Measurements from ENCODE around the gene TNRC6A.
"Not testable (repeated sequence)": the region's sequence is repeated elsewhere in the genome, so short reads cannot be mapped to it uniquely, and the experiment has no call there.

The TNRC6A gene

DNA sequence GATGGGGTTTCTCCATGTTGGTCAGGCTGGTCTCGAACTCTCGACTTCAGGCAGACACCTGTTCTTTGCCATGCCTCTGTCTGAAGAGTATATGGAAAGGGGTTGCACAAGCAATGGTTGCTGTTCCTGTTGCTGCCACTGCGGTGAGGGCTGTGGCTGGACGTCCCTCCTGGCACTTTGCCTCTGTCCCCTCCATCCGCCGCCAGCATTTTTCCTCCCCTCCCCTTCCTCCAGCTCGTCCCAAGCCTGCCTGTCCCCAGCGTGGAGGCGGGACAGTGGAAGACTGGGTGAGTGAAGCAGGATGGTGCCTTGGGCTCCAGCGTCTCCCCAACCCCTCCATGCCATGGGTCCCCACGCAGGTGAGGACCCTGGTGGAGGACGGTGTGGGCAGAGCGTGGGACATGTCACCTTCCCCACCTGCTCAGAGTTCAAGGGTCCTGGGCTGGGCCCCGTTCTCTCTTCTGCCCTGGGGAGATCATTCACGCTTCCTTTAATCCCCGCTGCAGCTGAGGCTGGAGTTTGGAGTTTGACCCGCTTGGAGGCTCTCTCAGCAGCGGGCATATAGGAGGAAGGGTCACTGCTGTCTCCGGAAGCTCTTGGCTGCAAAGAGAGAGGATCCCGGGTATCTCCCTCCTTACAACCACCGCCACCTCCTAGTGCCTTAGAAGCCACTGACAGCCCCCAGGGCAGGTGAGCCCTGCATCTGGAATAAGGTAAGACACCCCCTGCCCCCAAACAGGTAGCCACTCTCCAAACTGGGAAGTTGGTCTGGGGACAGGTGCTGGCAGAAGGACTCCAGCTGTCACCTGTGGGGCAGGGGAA, 116.5 kb downstream of the TNRC6A start, which contains the start of gene SLC5A11:
Gene SLC5A11, plus strand, starts transcription at position 238 of the 822 bp plus-strand sequence. CDS start 12,681 bp downstream, outside the sequence.
- DNase-seq (ENCODE audit: low read depth in 3 of 3) = no peak

DNA sequence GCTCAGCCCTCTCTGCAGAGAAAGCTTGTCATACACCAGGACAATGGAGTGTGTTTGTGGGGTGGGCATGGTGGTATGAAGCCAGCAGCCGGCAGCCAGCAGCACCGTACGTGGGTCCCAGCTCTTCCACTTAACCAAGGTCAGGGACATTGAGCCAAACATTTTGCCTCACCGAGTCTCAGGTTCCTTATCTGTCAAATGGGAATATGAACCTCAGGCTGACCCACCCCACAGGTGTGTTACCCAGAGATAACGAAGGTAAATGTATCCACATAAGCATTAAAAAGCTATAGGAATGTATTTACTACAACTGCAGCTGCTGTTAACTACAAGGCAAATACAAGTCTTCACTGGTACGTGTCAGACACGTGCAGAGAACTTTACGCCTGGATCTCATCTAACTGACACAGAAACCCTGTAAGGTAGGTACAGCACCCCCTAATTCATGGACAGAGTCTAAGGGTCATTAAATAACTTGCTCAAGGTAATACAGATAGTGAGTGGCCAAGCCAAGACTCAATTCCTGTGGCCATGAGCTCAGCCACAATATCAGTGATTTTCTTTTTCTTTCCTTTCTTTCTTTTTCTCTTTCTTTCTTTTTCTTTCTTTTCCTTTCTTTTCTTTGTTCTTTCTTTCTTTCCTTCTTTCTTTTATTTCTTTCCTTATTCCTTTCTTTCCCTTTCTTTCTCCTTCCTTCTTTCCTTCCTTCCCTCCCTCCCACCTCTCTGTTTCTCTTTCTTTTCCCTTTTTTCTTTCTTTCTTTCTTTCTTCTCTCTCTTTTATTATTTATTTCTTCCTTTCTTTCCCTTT, 117.3 kb downstream of the TNRC6A start:
- DNase-seq (ENCODE audit: low read depth in 3 of 3) = no peak

DNA sequence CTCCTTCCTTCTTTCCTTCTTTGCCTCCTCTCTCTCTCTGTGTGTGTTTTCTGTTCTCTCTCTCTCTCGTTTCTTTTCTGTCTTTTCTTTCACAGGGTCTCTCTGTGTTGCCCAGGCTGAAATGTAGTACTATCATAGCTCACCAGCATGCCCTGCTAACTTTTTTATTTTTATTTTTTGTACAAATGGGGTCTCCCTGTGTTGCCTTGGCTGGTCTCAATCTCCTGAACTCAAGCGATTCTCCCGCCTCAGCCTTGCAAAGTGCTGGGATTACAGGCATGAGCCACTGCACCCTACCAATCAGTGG, 117.9 kb downstream of the TNRC6A start:
- DNase-seq (ENCODE audit: low read depth in 3 of 3) = no peak

DNA sequence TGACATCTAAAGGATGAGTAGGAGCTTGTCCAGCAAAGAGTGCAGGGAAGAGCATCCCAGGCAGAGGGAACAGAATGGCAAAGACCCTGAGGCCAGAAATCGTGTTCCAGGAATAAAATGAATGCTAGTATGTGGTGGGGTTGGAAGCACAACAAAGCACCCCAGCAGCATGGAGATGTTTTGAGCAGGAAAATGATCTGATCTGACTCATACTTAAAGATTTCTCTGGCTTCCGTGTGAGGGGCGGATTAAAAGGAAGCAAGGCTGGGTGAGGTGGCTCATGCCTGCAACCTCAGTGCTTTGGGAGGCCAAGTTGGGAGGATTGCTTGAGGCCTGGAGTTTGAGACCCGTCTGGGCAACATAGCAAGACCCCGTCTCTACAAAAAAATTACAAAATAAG, 118.6 kb downstream of the TNRC6A start:
- DNase-seq (ENCODE audit: low read depth in 3 of 3) = no peak

DNA sequence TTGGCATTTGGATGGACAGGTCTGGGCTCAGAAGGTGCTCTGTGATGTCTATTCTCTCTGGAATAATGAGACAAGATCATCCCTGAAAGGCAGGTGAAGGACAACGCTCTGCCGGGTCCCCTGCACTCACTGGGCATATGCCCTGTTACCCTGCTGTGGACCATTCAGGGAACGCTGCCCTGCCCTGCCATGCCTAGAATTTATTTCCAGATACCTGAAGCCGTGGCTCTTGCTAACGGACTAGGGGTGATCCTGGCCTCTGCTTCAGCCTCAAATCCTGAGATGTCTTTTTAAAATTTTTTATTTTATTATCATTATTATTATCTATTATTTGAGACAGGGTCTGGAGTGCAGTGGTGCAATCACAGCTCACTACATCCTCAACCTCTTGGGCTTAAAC, 120.2 kb downstream of the TNRC6A start:
- no peak for DNase-seq (ENCODE audit: low read depth in 3 of 3)

DNA sequence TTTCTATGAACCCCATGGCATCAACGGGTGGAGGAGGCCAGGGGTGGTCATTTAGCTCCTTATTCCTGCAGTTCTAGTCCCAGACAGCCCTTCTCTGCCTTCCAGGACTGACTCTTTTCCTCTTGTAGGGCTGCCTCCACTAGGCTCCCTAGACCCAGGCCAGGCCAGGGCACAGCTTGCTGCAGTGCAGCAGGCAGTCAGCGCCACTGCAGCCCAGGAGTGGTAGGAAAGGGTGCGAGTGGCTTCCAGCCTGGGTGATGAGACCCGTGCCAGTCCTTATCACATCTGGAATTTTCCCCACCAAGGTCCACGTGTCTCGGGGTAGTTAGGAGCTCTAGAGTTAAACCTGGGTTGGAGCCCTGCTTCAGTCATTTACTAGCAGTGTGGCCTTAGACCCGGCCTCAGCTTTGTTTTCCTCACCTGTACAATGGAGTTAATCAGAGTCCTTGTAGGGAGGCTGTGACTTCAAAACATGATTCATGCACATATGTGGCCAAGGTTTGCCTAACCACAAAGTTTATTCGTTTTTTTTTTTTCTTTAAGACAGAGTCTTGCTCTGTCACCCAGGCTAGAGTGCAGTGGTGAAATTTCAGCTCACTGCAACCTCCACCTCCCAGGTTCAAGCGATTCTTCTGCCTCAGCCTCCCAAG, 121.0 kb downstream of the TNRC6A start:
- DNase-seq (ENCODE audit: low read depth in 3 of 3) = no peak

DNA sequence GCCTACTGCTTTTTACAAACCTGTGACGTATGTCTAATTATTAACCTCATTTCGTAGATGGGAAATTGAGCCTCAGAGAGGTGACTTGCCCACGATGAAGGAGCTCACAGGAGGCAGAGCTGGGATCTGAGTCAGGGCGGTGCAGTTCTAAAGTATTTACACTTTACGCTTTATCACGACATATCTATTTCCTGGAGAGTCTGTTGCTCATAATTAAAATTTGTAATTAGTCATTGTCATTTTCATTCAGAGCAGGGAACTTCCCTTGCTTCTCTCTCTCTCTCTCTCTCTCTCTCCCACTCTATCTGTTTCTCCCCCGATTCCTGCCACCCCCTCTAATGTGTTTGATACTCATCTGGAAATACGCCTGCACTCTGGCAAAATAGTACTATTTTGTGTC, 122.2 kb downstream of the TNRC6A start:
- peak in 1 of 3 experiments; percentile 16 for DNase-seq (ENCODE audit: low read depth in 3 of 3)

DNA sequence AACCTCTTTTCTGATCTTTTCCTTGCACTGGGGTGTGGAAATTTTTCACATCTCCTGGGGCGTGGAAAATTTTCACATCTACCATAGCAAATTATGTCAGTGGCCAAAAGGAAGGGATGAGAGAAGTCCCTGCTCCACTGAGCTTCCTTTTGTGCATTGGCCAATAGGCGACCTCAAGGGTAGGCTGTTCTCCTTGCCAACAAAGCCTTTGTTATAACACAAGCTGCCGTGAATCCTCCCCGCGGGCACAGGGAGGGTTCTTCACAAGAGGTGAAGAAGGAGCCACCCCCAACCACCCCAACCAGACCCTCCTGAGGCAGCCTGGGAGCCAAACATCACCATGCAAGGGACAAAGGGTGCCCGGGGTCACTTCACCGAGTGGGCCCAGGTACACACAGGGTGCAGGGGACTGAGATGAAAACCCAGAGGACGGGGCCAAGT, 122.8 kb downstream of the TNRC6A start:
- DNase-seq (ENCODE audit: low read depth in 3 of 3) = no peak

DNA sequence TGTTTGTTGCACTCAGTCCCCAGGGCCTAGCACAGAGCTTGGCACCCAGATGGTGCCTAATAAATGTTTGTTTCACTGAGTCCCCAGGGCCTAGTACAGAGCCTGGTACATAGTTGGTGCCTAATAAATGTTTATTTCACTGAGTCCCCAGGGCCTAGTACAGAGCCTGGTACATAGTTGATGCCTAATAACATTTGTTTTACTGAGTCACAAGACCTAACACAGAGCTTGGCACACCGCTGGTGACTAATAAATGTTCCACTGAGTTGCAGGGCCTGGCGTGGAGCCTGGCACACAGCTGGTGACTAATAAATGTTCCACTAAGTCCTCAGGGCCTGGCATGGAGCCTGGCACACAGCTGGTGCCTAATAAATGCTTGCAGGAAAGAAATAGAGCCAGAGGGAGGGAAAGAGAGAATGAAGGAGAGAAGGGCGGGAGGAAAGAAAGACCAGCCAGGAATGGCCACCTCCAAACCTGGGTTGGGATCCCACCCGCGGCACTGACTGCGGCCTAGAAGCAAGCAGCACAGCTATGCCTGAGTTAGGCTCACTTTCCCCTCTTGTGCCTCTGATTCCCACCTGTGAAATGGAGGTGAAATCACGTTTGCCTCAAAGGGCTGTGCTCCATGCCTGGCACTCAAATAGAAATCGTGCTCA, 123.8 kb downstream of the TNRC6A start:
- no peak for DNase-seq (ENCODE audit: low read depth in 3 of 3)

DNA sequence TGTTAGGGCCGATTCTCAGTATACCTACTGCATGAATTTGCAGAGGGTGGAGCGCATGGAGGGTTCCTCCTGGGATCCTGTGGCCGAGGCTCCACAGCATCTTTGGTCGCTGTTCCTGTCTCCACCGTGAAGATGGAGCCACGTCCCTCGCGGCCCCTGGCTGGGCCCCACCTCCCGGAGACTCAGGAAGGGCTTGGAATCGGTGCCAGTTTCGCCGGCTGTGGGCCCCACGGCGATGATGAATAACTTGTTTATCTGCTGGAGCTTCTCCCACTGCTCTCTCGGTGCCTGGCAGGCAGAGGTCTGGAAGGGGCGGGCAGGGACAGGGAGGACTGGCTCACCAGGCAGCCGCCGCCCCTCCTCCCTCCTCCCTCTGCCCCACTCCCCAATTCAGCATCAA, 124.4 kb downstream of the TNRC6A start:
- DNase-seq (ENCODE audit: low read depth in 3 of 3) = no peak

DNA sequence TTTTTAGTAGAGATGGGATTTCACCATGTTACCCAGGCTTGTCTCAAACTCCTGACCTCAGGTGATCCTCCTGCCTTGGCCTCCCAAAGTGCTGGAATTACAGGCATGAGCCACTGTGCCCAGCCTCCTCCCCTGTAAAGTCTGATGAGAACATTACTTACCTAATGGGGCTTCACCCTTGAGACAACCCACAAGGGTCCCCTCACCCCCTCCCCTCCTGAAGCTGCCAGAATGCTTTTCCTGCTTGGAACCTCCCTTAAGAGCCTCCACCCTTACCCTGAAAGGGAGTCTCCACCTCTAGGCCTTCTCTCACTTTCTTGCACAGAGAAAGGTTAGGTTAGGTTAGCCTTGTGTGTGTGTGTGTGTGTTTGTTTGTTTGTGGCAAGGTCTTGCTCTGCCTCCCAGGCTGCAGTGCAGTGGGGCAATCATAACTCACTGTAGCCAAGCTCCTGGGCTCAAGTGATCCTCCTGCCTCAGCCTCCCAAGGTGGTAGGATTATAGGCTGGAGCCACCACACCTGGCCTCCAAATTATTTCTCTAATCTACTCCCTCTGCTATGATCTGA, 125.2 kb downstream of the TNRC6A start:
- no peak for DNase-seq (ENCODE audit: low read depth in 3 of 3)

DNA sequence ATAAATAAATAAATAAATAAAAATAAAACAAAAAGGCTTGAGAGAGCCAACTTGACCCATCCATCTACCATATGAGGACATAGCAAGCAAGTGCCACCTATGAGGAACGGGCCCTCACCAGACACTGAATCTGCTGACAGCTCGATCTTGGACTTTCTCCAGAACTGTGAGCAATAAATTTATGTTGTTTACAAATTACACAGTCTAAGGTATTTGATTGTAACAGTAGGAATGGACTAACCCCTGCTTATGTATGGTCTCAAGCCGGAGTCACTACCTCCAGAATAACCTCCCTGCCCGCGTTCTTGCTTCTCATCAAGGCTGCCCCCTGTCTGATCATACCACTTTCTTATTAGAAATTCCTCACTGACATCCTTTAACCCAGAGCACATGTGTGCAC, 126.2 kb downstream of the TNRC6A start:
- DNase-seq (ENCODE audit: low read depth in 3 of 3) = no peak

DNA sequence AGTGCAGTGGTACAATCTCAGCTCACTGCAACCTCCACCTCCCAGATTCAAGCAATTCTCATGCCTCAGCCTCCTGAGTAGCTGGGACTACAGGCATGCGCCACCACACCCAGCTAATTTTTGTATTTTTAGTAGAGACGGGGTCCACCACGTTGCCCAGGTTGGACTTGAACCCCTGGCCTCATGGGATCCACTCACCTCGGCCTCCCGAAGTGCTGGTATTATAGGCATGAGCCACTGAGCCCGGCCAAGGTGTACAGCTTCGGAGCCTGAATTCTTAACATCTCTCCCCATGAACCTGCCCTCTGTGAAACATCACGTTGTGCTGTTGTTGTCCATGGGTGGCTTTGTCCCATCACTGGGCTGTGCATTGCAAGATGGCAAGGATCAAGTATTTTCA, 127.4 kb downstream of the TNRC6A start:
- DNase-seq (ENCODE audit: low read depth in 3 of 3) = not testable (repeated sequence)

DNA sequence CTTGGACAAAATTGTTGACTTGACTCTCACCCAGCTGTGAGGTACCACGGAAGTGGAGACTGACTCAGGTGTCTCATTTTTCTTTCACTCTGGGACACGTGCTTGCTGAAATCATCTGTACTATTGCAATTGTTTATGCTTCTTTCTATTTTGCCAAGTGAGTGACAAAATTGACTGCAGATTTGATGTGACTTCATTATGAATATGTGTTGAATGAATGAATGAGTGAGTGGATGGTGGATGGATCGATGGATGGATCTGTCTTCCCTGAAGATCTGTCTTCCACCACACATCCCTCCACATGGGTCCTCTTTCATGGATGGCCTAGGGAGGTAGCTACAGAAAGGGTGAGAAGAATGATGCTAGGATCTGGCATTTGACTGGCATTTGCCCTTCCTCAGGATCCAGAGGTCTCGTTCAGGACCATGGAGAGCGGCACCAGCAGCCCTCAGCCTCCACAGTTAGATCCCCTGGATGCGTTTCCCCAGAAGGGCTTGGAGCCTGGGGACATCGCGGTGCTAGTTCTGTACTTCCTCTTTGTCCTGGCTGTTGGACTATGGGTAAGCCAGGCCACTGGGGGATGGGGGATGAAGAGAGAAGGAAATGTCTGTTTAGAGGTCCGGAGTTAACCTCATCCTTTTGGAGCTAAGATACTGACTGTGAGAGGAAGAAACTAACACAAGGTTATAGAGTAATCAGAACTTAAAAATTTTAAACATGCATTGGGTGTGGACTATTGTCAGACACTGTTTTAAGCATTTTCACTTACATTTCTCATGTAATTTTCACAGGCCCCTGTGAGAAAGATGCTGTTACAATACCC, 129.0 kb downstream of the TNRC6A start:
- peak in 2 of 3 experiments; percentile 1 to 35 for DNase-seq (ENCODE audit: low read depth in 3 of 3)

DNA sequence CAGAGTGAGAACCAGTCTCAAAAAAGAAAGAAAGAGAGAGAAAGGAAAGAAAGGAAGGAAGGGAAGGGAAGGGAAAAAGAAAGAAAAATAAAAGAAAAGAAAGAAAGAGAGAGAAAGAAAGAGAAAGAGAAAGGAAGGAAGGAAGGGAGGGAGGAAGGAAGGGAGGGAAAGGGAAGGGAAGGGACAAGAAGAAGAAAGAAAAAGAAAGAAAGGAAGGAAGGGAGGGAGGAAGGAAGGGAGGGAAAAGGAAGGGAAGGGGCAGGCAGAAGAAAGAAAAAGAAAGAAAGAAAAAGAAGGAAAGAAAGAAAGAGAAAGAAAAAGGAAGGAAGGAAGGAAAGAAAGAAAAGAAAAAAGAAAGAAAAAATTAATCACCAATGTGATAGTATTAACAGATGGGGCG, 132.0 kb downstream of the TNRC6A start:
- DNase-seq (ENCODE audit: low read depth in 3 of 3) = no peak

DNA sequence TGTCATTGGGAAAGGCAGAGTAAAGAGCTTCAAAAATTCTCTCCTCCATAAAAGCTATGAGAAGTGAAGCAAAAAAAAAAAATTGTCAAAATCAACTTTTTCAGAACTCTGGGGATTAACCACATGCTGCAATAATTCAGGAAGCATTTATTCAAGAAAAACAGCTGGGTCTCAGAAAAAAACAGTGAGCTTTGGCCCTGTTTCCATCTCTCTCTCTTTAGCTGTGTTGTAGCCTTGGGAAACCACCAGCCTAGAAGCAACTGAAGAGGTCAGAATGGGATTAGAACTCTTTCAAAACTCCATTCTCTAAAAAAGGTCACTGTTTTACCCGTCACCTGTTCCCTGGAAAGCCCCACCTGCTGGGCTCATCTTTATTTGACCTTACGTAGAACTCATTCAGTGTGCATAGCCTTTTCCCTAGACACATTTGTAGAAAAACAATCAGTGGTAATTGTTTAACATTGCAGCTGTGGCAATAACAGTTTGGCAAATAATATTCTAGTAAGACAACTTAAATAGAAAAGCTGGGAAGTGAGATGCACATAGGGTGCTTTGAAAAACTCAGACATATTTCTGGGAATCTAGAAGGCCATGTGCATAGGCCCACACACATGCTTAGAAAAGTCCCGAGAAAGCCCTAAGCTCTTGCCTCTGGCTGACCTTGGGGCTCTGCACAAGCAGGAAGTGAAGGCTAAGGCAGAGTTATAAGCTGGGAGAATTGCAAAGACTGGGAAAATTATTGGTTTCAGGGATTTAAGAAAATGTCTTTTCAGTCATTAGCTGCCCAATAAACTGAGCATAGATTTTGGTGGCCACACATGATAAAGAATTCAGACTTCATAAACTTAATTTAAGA, 134.4 kb downstream of the TNRC6A start:
- DNase-seq (ENCODE audit: low read depth in 3 of 3) = no peak

DNA sequence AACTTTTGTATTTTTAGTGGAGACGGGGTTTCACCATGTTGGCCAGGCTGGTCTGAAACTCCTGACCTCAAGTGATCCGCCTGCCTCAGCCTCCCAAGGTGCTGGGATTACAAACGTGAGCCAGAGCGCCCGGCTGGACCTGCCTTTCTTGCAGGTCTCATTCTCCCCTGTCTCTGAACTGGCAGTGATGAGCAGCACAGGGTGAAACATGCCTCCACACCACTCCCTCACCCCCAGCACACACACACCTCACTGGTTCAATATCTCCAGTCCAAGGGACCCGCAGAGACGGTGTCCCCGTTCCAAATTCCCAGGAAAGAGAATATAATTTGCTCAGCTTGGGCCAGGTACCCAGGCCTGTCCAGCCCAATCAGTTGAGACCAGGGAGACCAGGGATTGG, 139.6 kb downstream of the TNRC6A start:
- no peak for DNase-seq (ENCODE audit: low read depth in 3 of 3)

DNA sequence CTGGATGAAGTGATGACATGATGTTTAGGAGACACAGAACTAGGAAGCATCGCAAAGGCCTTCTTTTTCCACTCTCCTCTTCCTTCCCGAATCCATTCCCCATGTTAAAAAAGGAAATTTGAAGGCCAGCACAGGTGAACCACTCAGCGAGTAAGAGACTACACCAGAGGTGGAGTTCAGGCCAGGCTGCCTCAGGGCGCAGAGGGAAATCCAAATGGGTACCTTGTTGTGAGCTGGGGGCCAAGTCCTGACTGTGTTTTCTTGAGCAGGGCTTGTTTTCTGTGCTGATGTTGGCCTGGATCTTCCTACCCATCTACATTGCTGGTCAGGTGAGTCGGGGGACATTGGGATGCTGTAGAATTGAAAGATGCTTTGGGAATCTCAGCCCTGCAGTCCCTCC, 142.4 kb downstream of the TNRC6A start:
- no peak for DNase-seq (ENCODE audit: low read depth in 3 of 3)

DNA sequence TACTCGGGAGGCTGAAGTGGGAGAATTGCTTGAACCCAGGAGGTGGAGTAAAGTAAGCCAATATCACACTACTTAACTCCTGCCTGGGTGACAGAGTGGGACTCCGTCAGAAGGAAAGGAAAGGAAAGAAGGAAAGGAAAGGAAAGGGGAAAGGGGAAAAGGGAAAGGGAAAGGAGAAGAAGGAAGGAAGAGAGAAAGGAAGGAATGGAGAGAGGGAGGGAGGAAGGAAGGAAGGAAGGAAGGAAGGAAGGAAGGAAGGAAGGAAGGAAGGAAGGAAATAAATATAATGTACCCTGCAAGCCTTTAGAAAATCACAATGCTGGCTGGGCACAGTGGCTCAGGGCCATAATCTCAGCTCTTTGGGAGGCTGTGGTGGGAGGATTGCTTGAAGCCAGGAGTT, 143.6 kb downstream of the TNRC6A start:
- no peak for DNase-seq (ENCODE audit: low read depth in 3 of 3)

DNA sequence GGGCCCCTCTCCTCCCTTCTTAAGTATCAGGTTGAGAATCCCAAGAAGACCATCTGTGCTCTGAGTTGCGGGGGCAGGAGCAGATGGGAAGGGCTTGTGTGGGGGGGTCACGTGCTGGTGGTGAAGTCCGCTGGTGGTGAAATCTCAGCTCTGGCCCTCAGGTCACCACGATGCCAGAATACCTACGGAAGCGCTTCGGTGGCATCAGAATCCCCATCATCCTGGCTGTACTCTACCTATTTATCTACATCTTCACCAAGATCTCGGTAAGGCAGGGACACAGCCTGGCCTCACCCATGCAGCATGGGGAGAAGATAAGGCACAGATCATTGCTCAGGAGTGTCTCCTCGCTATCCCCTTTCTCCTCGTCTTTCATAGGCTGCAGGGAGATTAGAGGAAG, 146.0 kb downstream of the TNRC6A start:
- no peak for DNase-seq (ENCODE audit: low read depth in 3 of 3)
